ENCODE results near the gene CCR9.

Gene CCR9

GRCh38 chr3:45943207-45943846, 57.0 kb downstream of the CCR9 start, which contains the start of gene CXCR6:
Gene CXCR6, plus strand, starts transcription at chr3:45943464. Its CDS starts 3,018 bp downstream, at chr3:45946482.
- no peak within 1 kb of the TSS for H3K27ac ChIP-seq (ENCODE audit: low read length)
- no peaks in the 10 kb centered on the region for H3K9me3 ChIP-seq (ENCODE audit: control insufficient read depth, low read depth, low read length)
- H3K9ac ChIP-seq (ENCODE audit: low read length), result no peak within 1 kb of the TSS
- peaks cover 19% of the 10 kb centered on the region for H3K36me3 ChIP-seq (ENCODE audit: control insufficient read depth, low read depth, low read length)
- peaks cover 4% of the 10 kb centered on the region for H3K4me1 ChIP-seq (ENCODE audit: control insufficient read depth, low read depth, low read length)
- H3K27me3 ChIP-seq (ENCODE audit: control insufficient read depth, insufficient read depth, low read length), result no peaks in the 10 kb centered on the region
- H3K4me3 ChIP-seq (ENCODE audit: low read length), result no peak within 1 kb of the TSS

GRCh38 chr3:45944830-45945620, 58.7 kb downstream of the CCR9 start:
- Histone ChIP-seq H3K36me3 (ENCODE audit: control insufficient read depth, low read depth, low read length) (peaks cover 28% of the 10 kb centered on the region), H3K4me1 (ENCODE audit: control insufficient read depth, low read depth, low read length) (no peaks in the 10 kb centered on the region), H3K27ac (ENCODE audit: low read length) (no peak overlapping the region)

GRCh38 chr3:45946307-45946706, 60.0 kb downstream of the CCR9 start:
- no peak overlapping the region for H3K27ac ChIP-seq (ENCODE audit: low read length)
- H3K27me3 ChIP-seq (ENCODE audit: control insufficient read depth, insufficient read depth, low read length), result no peaks in the 10 kb centered on the region
- H3K4me1 ChIP-seq (ENCODE audit: control insufficient read depth, low read depth, low read length), result no peaks in the 10 kb centered on the region
- no peaks in the 10 kb centered on the region for H3K9me3 ChIP-seq (ENCODE audit: control insufficient read depth, low read depth, low read length)
- no peak overlapping the region for H3K4me3 ChIP-seq (ENCODE audit: low read length)
- peaks cover 39% of the 10 kb centered on the region for H3K36me3 ChIP-seq (ENCODE audit: control insufficient read depth, low read depth, low read length)
- H3K9ac ChIP-seq (ENCODE audit: low read length), result no peak overlapping the region

More at GRCh38 chr3:45944830-45945620, 58.7 kb downstream of the CCR9 start:
- no peaks in the 10 kb centered on the region for H3K27me3 ChIP-seq (ENCODE audit: control insufficient read depth, insufficient read depth, low read length)
- H3K4me3 ChIP-seq (ENCODE audit: low read length), result no peak overlapping the region
- no peaks in the 10 kb centered on the region for H3K9me3 ChIP-seq (ENCODE audit: control insufficient read depth, low read depth, low read length)
- no peak overlapping the region for H3K9ac ChIP-seq (ENCODE audit: low read length)

GRCh38 chr3:45946875-45947274, 60.5 kb downstream of the CCR9 start:
- Histone ChIP-seq H3K36me3 (ENCODE audit: control insufficient read depth, low read depth, low read length) (peaks cover 45% of the 10 kb centered on the region), H3K9ac (ENCODE audit: low read length) (no peak overlapping the region), H3K27ac (ENCODE audit: low read length) (no peak overlapping the region), H3K4me3 (ENCODE audit: low read length) (no peak overlapping the region), H3K27me3 (ENCODE audit: control insufficient read depth, insufficient read depth, low read length) (no peaks in the 10 kb centered on the region), H3K4me1 (ENCODE audit: control insufficient read depth, low read depth, low read length) (no peaks in the 10 kb centered on the region), H3K9me3 (ENCODE audit: control insufficient read depth, low read depth, low read length) (no peaks in the 10 kb centered on the region)

- Histone ChIP-seq H3K27ac (ENCODE audit: low read length) (no peak overlapping the region), H3K4me1 (ENCODE audit: control insufficient read depth, low read depth, low read length) (no peaks in the 10 kb centered on the region), H3K36me3 (ENCODE audit: control insufficient read depth, low read depth, low read length) (peaks cover 49% of the 10 kb centered on the region), H3K27me3 (ENCODE audit: control insufficient read depth, insufficient read depth, low read length) (no peaks in the 10 kb centered on the region), H3K4me3 (ENCODE audit: low read length) (no peak overlapping the region), H3K9ac (ENCODE audit: low read length) (no peak overlapping the region), H3K9me3 (ENCODE audit: control insufficient read depth, low read depth, low read length) (no peaks in the 10 kb centered on the region)
These were observed 61.0 kb downstream of the CCR9 start for GRCh38 chr3:45947361-45947760.

GRCh38 chr3:45948311-45948781, 62.0 kb downstream of the CCR9 start:
- Histone ChIP-seq H3K9me3 (ENCODE audit: control insufficient read depth, low read depth, low read length) (no peaks in the 10 kb centered on the region), H3K4me3 (ENCODE audit: low read length) (no peak overlapping the region), H3K27me3 (ENCODE audit: control insufficient read depth, insufficient read depth, low read length) (no peaks in the 10 kb centered on the region), H3K27ac (ENCODE audit: low read length) (no peak overlapping the region), H3K4me1 (ENCODE audit: control insufficient read depth, low read depth, low read length) (no peaks in the 10 kb centered on the region), H3K9ac (ENCODE audit: low read length) (no peak overlapping the region), H3K36me3 (ENCODE audit: control insufficient read depth, low read depth, low read length) (peaks cover 58% of the 10 kb centered on the region)

GRCh38 chr3:45948881-45949280, 62.5 kb downstream of the CCR9 start:
- H3K36me3 ChIP-seq (ENCODE audit: control insufficient read depth, low read depth, low read length), result peaks cover 63% of the 10 kb centered on the region
- no peak overlapping the region for H3K27ac ChIP-seq (ENCODE audit: low read length)
- no peaks in the 10 kb centered on the region for H3K9me3 ChIP-seq (ENCODE audit: control insufficient read depth, low read depth, low read length)
- H3K4me3 ChIP-seq (ENCODE audit: low read length), result no peak overlapping the region
- no peak overlapping the region for H3K9ac ChIP-seq (ENCODE audit: low read length)
- H3K27me3 ChIP-seq (ENCODE audit: control insufficient read depth, insufficient read depth, low read length), result no peaks in the 10 kb centered on the region
- H3K4me1 ChIP-seq (ENCODE audit: control insufficient read depth, low read depth, low read length), result no peaks in the 10 kb centered on the region

- no peaks in the 10 kb centered on the region for H3K27me3 ChIP-seq (ENCODE audit: control insufficient read depth, insufficient read depth, low read length)
- no peak overlapping the region for H3K4me3 ChIP-seq (ENCODE audit: low read length)
- no peaks in the 10 kb centered on the region for H3K4me1 ChIP-seq (ENCODE audit: control insufficient read depth, low read depth, low read length)
- H3K9ac ChIP-seq (ENCODE audit: low read length), result no peak overlapping the region
- peaks cover 69% of the 10 kb centered on the region for H3K36me3 ChIP-seq (ENCODE audit: control insufficient read depth, low read depth, low read length)
- H3K9me3 ChIP-seq (ENCODE audit: control insufficient read depth, low read depth, low read length), result no peaks in the 10 kb centered on the region
- no peak overlapping the region for H3K27ac ChIP-seq (ENCODE audit: low read length)
These were observed 63.1 kb downstream of the CCR9 start for GRCh38 chr3:45949432-45949831.

- Histone ChIP-seq H3K9me3 (ENCODE audit: control insufficient read depth, low read depth, low read length) (no peaks in the 10 kb centered on the region), H3K36me3 (ENCODE audit: control insufficient read depth, low read depth, low read length) (peaks cover 76% of the 10 kb centered on the region), H3K9ac (ENCODE audit: low read length) (no peak overlapping the region), H3K27ac (ENCODE audit: low read length) (no peak overlapping the region), H3K4me3 (ENCODE audit: low read length) (no peak overlapping the region), H3K4me1 (ENCODE audit: control insufficient read depth, low read depth, low read length) (no peaks in the 10 kb centered on the region), H3K27me3 (ENCODE audit: control insufficient read depth, insufficient read depth, low read length) (no peaks in the 10 kb centered on the region)
These were observed 63.8 kb downstream of the CCR9 start for GRCh38 chr3:45950131-45950530.

- Histone ChIP-seq H3K9ac (ENCODE audit: low read length) (no peak overlapping the region), H3K27ac (ENCODE audit: low read length) (no peak overlapping the region), H3K9me3 (ENCODE audit: control insufficient read depth, low read depth, low read length) (no peaks in the 10 kb centered on the region), H3K36me3 (ENCODE audit: control insufficient read depth, low read depth, low read length) (peaks cover 83% of the 10 kb centered on the region), H3K4me1 (ENCODE audit: control insufficient read depth, low read depth, low read length) (no peaks in the 10 kb centered on the region), H3K4me3 (ENCODE audit: low read length) (no peak overlapping the region), H3K27me3 (ENCODE audit: control insufficient read depth, insufficient read depth, low read length) (no peaks in the 10 kb centered on the region)
These were observed 64.6 kb downstream of the CCR9 start for GRCh38 chr3:45950686-45951600.

- Histone ChIP-seq H3K4me1 (ENCODE audit: control insufficient read depth, low read depth, low read length) (no peaks in the 10 kb centered on the region), H3K36me3 (ENCODE audit: control insufficient read depth, low read depth, low read length) (peaks cover 82% of the 10 kb centered on the region), H3K9ac (ENCODE audit: low read length) (no peak overlapping the region), H3K9me3 (ENCODE audit: control insufficient read depth, low read depth, low read length) (no peaks in the 10 kb centered on the region), H3K4me3 (ENCODE audit: low read length) (no peak overlapping the region), H3K27ac (ENCODE audit: low read length) (no peak overlapping the region), H3K27me3 (ENCODE audit: control insufficient read depth, insufficient read depth, low read length) (no peaks in the 10 kb centered on the region)
These were observed 65.6 kb downstream of the CCR9 start for GRCh38 chr3:45951946-45952345.

All from iPS-18a (cell line).